Gastroesophageal sphincter (tissue), 3 donors: Measurements from ENCODE around the gene ZNF273.

Experiments used
- EP300 ChIP-seq: sonication (generic); formaldehyde crosslinking; IDR thresholded peaks from one replicate; pipeline ENCODE4 v1.6.1; 2017; ENCODE audit warnings: antibody characterized with exemption, mild to moderate bottlenecking
- POLR2A ChIP-seq, 2 donors: fragments of 450-650 bp; IDR thresholded peaks; one replicate each; pipeline ENCODE4 v1.6.1; 2017; ENCODE audit warnings: antibody characterized with exemption in 2 of 2, mild to moderate bottlenecking in 2 of 2, moderate library complexity in 1 of 2
- POLR2AphosphoS5 ChIP-seq: sonication (generic); formaldehyde crosslinking; IDR thresholded peaks from one replicate; pipeline ENCODE4 v1.6.1; 2017; ENCODE audit warnings: antibody characterized with exemption
- TF ChIP-seq, protein P1 (sequence below), 4 experiments: fragments of 200-600 bp in 2 of 4; fragments of 450-650 bp in 2 of 4; sonication (generic) in 1 of 4; IDR thresholded peaks; one replicate each; pipeline ENCODE4 v1.5.1; 2017 to 2019; ENCODE audit warnings: antibody characterized with exemption in 4 of 4, mild to moderate bottlenecking in 2 of 4, moderate library complexity in 2 of 4

DNA sequence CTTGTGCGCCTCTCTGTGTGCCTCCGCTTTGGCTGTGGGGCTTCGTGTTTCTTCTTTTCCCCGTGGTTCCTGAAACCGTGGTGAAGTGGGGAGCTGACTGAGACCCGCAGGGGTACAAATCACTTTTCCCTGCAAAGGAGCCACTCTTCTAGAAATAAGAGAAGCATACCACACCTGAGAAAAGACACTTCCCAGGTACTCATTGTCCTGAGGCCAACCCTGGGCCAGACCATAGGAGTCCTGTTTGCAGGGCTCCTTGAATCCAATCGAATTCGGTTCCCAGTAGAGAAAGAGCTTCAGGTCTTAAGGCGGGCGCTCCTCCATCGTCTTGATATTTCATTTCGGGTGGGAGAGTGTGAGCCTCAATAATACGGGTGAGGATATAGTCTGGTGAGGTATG lies 32.4 kb upstream of the ZNF273 start:
- no peak for TF ChIP-seq EP300
- TF ChIP-seq, protein P1, sequence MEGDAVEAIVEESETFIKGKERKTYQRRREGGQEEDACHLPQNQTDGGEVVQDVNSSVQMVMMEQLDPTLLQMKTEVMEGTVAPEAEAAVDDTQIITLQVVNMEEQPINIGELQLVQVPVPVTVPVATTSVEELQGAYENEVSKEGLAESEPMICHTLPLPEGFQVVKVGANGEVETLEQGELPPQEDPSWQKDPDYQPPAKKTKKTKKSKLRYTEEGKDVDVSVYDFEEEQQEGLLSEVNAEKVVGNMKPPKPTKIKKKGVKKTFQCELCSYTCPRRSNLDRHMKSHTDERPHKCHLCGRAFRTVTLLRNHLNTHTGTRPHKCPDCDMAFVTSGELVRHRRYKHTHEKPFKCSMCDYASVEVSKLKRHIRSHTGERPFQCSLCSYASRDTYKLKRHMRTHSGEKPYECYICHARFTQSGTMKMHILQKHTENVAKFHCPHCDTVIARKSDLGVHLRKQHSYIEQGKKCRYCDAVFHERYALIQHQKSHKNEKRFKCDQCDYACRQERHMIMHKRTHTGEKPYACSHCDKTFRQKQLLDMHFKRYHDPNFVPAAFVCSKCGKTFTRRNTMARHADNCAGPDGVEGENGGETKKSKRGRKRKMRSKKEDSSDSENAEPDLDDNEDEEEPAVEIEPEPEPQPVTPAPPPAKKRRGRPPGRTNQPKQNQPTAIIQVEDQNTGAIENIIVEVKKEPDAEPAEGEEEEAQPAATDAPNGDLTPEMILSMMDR (IDR thresholded peaks at IDR 0.05), result no peak
- no peak for TF ChIP-seq POLR2A (IDR thresholded peaks at IDR 0.05)
- TF ChIP-seq POLR2AphosphoS5, result no peak
